ENCODE results near the gene MAD1L1.

MAD1L1 gene

GRCh38 chr7:2232766-2233520 is at the start of gene MAD1L1:
Gene MAD1L1 (minus strand): TSS chr7:2232945. CDS start chr7:2230133, 2,812 bp downstream.
- peak in 1 of 2 experiments; percentile 67 for DNase-seq

GRCh38 chr7:2282185-2282751 is 49.5 kb upstream of the MAD1L1 start:
- no peak for DNase-seq

GRCh38 chr7:2281541-2281940 is 48.8 kb upstream of the MAD1L1 start:
- peak in 1 of 2 experiments; percentile 33 for DNase-seq

- DNase-seq = no peak
Observed at GRCh38 chr7:2280424-2280823, 47.7 kb upstream of the MAD1L1 start.

- no peak for DNase-seq
Observed at GRCh38 chr7:2279896-2280295, 47.2 kb upstream of the MAD1L1 start.

- DNase-seq = no peak
Observed at GRCh38 chr7:2278026-2278425, 45.3 kb upstream of the MAD1L1 start.

- DNase-seq = no peak
Observed at GRCh38 chr7:2276107-2276506, 43.4 kb upstream of the MAD1L1 start.

- DNase-seq = no peak
Observed at GRCh38 chr7:2275101-2275500, 42.4 kb upstream of the MAD1L1 start.

- DNase-seq = no peak
Observed at GRCh38 chr7:2274666-2275065, 41.9 kb upstream of the MAD1L1 start.

- peak in 1 of 2 experiments; percentile 39 for DNase-seq
Observed at GRCh38 chr7:2273866-2274265, 41.1 kb upstream of the MAD1L1 start.

GRCh38 chr7:2272031-2272430 is 39.3 kb upstream of the MAD1L1 start:
- DNase-seq = no peak

GRCh38 chr7:2271273-2272026 is 38.7 kb upstream of the MAD1L1 start:
- DNase-seq = no peak

GRCh38 chr7:2270495-2270894 is 37.8 kb upstream of the MAD1L1 start:
- no peak for DNase-seq

GRCh38 chr7:2269991-2270460 is 37.3 kb upstream of the MAD1L1 start:
- DNase-seq = no peak

GRCh38 chr7:2269089-2269990 is 36.6 kb upstream of the MAD1L1 start:
- peak in 1 of 2 experiments; percentile 13 for DNase-seq

- no peak for DNase-seq
Observed at GRCh38 chr7:2266911-2267310, 34.2 kb upstream of the MAD1L1 start.

- DNase-seq = no peak
Observed at GRCh38 chr7:2264158-2264557, 31.4 kb upstream of the MAD1L1 start.

- no peak for DNase-seq
Observed at GRCh38 chr7:2263176-2263575, 30.4 kb upstream of the MAD1L1 start.

GRCh38 chr7:2261611-2262010 is 28.9 kb upstream of the MAD1L1 start:
- no peak for DNase-seq

GRCh38 chr7:2260820-2261219 is 28.1 kb upstream of the MAD1L1 start:
- DNase-seq = no peak

GRCh38 chr7:2259480-2259879 is 26.7 kb upstream of the MAD1L1 start:
- DNase-seq = no peak

GRCh38 chr7:2258661-2259365 is 26.1 kb upstream of the MAD1L1 start:
- DNase-seq = no peak

All from cerebellar nuclear complex (tissue), 1 donor.